Erythroblast (primary cell): ENCODE data around the gene DGKQ.

Experiments
- GATA1 ChIP-seq: IDR thresholded peaks from 2 replicates; pipeline ENCODE4 v1.6.1; 2011; ENCODE audit warnings: low read depth, mild to moderate bottlenecking, control low read depth, low read length, moderate library complexity
- POLR2A ChIP-seq: IDR thresholded peaks from 2 replicates; pipeline ENCODE4 v1.6.1; 2011; ENCODE audit warnings: mild to moderate bottlenecking, low read length

DNA sequence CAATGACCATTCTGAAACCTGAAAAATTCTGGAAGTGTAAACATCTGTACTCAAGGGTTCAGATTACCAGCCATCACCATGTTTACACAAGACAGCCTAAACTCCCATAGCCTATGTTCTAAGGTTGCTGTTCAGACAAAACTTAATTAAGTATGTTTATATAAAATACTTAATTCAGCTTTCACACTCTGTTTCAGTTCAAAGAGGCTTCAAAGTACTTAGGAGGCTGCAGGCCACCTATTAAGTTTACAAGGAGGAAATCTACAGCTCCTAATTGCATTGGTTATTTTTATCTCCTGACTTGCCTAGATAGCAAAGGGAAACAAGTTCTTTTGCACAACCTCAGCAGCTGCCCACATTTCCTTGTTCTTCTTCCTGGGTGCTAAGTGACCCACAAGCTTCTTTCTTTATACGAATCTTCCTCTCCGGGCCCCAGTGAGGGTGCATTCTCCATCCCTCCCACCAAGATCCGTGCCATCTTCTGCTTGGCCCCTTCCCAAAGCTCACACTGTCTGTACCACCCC, 43.3 kb downstream of the DGKQ start:
- no peak for TF ChIP-seq POLR2A
- no peak for TF ChIP-seq GATA1
